Endothelial cell of umbilical vein (primary cell): ENCODE measurements around the gene CEACAM16. TPM values are rescaled to one million over a fixed set of nuclear protein-coding genes. Genes with fewer than 3 reads are reported as not detected.
A peak's percentile ranks its signal among the peaks of the same experiment; 100 is the strongest.

Experiments
- BruUV-seq: library from RNA; stranded (reverse); fragments of 400-500 nt; replicated peaks from 2 replicates; lab custom pipeline; 2021; lab: Mats Ljungman, UMichigan
- CTCF ChIA-PET: fragments of 300-600, 350-600 bp; sonication (Branson Sonifier 250); formaldehyde crosslinking; loops from one replicate; lab custom pipeline; 2021; ENCODE audit warnings: antibody characterized with exemption, inconsistent platforms; lab: Charles Lee
- POLR2A ChIA-PET: fragments of 300-600, 350-600 bp; sonication (Branson Sonifier 250); formaldehyde crosslinking; loops from one replicate; lab custom pipeline; 2021; ENCODE audit warnings: antibody characterized with exemption, inconsistent platforms; lab: Charles Lee
- DNase-seq: peaks from one replicate; pipeline ENCODE4 v3.0.0-alpha.2; 2011; ENCODE audit warnings: low read depth, low spot score
- FAIRE-seq: peaks from 2 replicates; lab custom pipeline; 2011; peaks lifted over from hg19 to GRCh38; lab: Jason Lieb, UNC
- H2AFZ ChIP-seq: 2 replicates; pipeline ENCODE4 v1.6.0; 2012; ENCODE audit warnings: low read depth, low read length, control low read depth, inconsistent platforms
- H3K27ac ChIP-seq: 2 replicates; pipeline ENCODE4 v1.5.1; 2011; ENCODE audit warnings: low read depth, mild to moderate bottlenecking, control low read depth, low read length, moderate library complexity; ENCODE audit not compliant: insufficient read depth
- H3K27me3 ChIP-seq, 2 experiments: 2 replicates each; pipeline versions ENCODE4 v1.6.0 to v1.6.1; 2011; ENCODE audit warnings: low read length in 2 of 2, mixed read lengths in 1 of 2; ENCODE audit not compliant: control insufficient read depth in 2 of 2, insufficient read depth in 2 of 2
- H3K36me3 ChIP-seq, 2 experiments: 2 replicates in 1 of 2; 3 replicates in 1 of 2; pipeline ENCODE4 v1.5.1; 2011; ENCODE audit warnings: low read length in 2 of 2, mild to moderate bottlenecking in 1 of 2, moderate library complexity in 1 of 2; ENCODE audit not compliant: control insufficient read depth in 2 of 2, insufficient read depth in 2 of 2; ENCODE audit errors: extremely low read depth in 1 of 2
- H3K4me1 ChIP-seq: 3 replicates; pipeline ENCODE4 v1.5.1; 2011; ENCODE audit warnings: mild to moderate bottlenecking, low read length; ENCODE audit not compliant: control insufficient read depth, insufficient read depth; ENCODE audit errors: extremely low read depth
- H3K4me2 ChIP-seq: 2 replicates; pipeline ENCODE4 v1.6.1; 2011; ENCODE audit warnings: low read length, control low read depth, mixed read lengths; ENCODE audit not compliant: insufficient read depth
- H3K4me3 ChIP-seq, 3 experiments: fragments of 200-600 bp in 1 of 3; sonication (generic), shearing (Covaris generic) in 1 of 3; replicated peaks in 1 of 3; 2 replicates each; pipeline ENCODE4 v1.5.1; 2011 to 2016; ENCODE audit warnings: control low read depth in 3 of 3, low read length in 3 of 3, mild to moderate bottlenecking in 2 of 3, inconsistent platforms in 1 of 3, low read depth in 1 of 3, moderate library complexity in 1 of 3; ENCODE audit not compliant: insufficient read depth in 1 of 3
- H3K79me2 ChIP-seq: 2 replicates; pipeline ENCODE4 v1.6.0; 2012; ENCODE audit warnings: low read length, inconsistent platforms; ENCODE audit not compliant: control insufficient read depth, insufficient read depth
- H3K9ac ChIP-seq: replicated peaks from 2 replicates; pipeline ENCODE3; 2011; ENCODE audit warnings: low read length, control low read depth; ENCODE audit not compliant: insufficient read depth; ENCODE audit errors: extremely low read depth
- H3K9me1 ChIP-seq: replicated peaks from 3 replicates; pipeline ENCODE4 v1.6.0; 2011; ENCODE audit warnings: mild to moderate bottlenecking, low read length; ENCODE audit not compliant: control insufficient read depth, insufficient read depth; ENCODE audit errors: extremely low read depth
- H3K9me3 ChIP-seq: replicated peaks from 2 replicates; pipeline ENCODE4 v1.5.1; 2012; ENCODE audit warnings: low read length, inconsistent platforms; ENCODE audit not compliant: control insufficient read depth, insufficient read depth
- H4K20me1 ChIP-seq: replicated peaks from 2 replicates; pipeline ENCODE3; 2011; ENCODE audit warnings: mild to moderate bottlenecking, low read length; ENCODE audit not compliant: control insufficient read depth, insufficient read depth; ENCODE audit errors: extremely low read depth
- CTCF ChIP-seq, 2 donors: IDR thresholded peaks; 1 replicate in 1 of 2; 2 replicates in 1 of 2; pipeline ENCODE4 v1.5.1; 2011; ENCODE audit warnings: low read length in 2 of 2, mild to moderate bottlenecking in 2 of 2, moderate library complexity in 2 of 2, control low read depth in 1 of 2, inconsistent platforms in 1 of 2, low read depth in 1 of 2; ENCODE audit not compliant: insufficient read depth in 1 of 2; ENCODE audit errors: extremely low read depth in 1 of 2
- EZH2 ChIP-seq: IDR thresholded peaks from 2 replicates; pipeline ENCODE4 v1.6.1; 2012; ENCODE audit warnings: borderline replicate concordance, low read depth, mild to moderate bottlenecking, moderate library complexity, low read length, inconsistent platforms; ENCODE audit not compliant: severe bottlenecking
- FOS ChIP-seq: IDR thresholded peaks from 2 replicates; pipeline ENCODE4 v1.6.1; 2011; ENCODE audit warnings: mild to moderate bottlenecking, low read length, moderate library complexity, borderline replicate concordance; ENCODE audit not compliant: insufficient read depth
- GATA2 ChIP-seq: IDR thresholded peaks from 2 replicates; pipeline ENCODE4 v1.7.0; 2011; ENCODE audit warnings: low read depth, mild to moderate bottlenecking, moderate library complexity, mixed read lengths, low read length; ENCODE audit not compliant: insufficient read length, insufficient read depth
- JUN ChIP-seq: IDR thresholded peaks from 2 replicates; pipeline ENCODE4 v1.6.1; 2011; ENCODE audit warnings: borderline replicate concordance, low read depth; ENCODE audit not compliant: insufficient read length, insufficient read depth
- MYC ChIP-seq: IDR thresholded peaks from one replicate; pipeline ENCODE4 v1.6.1; 2011; ENCODE audit warnings: mild to moderate bottlenecking, low read depth, low read length
- POLR2A ChIP-seq: IDR thresholded peaks from 2 replicates; pipeline ENCODE4 v1.6.1; 2012; ENCODE audit warnings: low read depth, mild to moderate bottlenecking, control low read depth, low read length
- POLR2AphosphoS5 ChIP-seq: IDR thresholded peaks from 2 replicates; pipeline ENCODE4 v1.6.1; 2012; ENCODE audit warnings: low read depth, mild to moderate bottlenecking, control low read depth, low read length, moderate library complexity; ENCODE audit not compliant: insufficient read depth
- dilution Hi-C: fragments of 300-500 bp; cut with MboI; formaldehyde crosslinking; loops from one replicate; pipeline ENCODE4 v1.15.0; 2019; ENCODE audit warnings: low sequenced_read_pairs; ENCODE audit not compliant: extremely low pct_ligation_motif_present
- intact Hi-C: fragments of 100-400 bp; cut with micrococcal nuclease; formaldehyde crosslinking; loops from one replicate; pipeline ENCODE4 v1.10.0; 2022
- polyA plus RNA-seq, 4 experiments: library from polyadenylated mRNA; depleted of rRNA in 3 of 4; stranded (reverse) in 3 of 4; unstranded in 1 of 4; fragments of >200 nt; gene quantifications; 2 replicates each; pipeline versions ENCODE4 v1.2.1 to v1.2.3, GENCODE V29; 2011 to 2012; ENCODE audit warnings: missing spikeins in 1 of 4
- total RNA-seq: library from RNA; stranded (reverse); gene quantifications from 2 replicates; pipeline ENCODE4 v1.2.3, GENCODE V29; 2021
- TF ChIP-seq, protein P1 (sequence below): IDR thresholded peaks from 2 replicates; pipeline ENCODE4 v1.6.1; 2011; ENCODE audit not compliant: insufficient read depth, insufficient read length

CEACAM16 gene
- total and polyA plus RNA-seq, 2 donors (not counting 3 experiments of a cell fraction or from before 2014, with no cell fraction given) = not detected

DNA sequence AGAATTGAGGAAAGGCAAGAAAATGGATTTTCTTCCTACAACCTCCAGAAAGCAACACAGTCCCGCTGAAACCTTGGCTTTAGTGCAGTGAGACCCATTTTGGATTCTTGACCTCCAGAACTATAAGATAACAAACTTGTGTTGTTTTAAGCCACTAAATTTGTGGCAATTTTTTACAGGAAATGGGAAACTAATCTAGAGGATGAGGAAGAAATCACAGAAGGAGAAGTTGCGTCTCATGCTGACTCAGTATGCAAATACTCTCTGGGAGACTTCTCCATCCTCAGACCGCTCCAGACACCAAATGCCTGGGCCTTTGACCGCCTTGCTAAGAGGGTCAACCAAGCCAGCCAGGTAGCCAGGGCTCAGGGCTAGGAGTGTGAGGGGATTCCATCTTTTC, 13.1 kb upstream of the CEACAM16 start:
- no peak for FAIRE-seq
- TF ChIP-seq GATA2 (peak; percentile 20), EZH2 (no peak), FOS (peak; percentile 68), POLR2AphosphoS5 (peak; percentile 38)

DNA sequence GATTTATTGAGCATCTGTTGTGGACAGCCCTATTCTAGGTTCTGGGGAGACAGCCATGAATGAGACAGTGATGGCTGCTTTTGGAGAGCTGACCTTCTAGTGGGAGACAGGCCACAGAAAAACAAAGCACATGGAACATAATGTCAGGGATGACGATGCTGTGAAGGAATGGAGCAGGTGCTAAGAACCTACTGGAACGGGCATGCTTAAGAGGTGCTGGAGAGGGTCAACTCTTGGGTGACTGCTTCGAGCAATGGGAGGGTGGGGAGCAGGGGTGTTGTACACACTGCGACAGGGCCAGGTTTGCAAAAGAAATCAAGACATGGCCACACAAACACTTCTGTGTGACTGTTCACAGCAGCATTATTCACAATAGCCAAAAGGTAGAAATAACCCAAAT, 12.1 kb upstream of the CEACAM16 start:
- H3K27me3 ChIP-seq = no peaks in the 10 kb centered on the region
- H3K9me3 ChIP-seq = no peaks in the 10 kb centered on the region
- POLR2A ChIA-PET = no interaction called here
- FAIRE-seq (no peak), DNase-seq (no peak)
- H3K27ac ChIP-seq = no peak overlapping the region
- CTCF ChIA-PET = interaction anchor here (9.6 to 11.5 kb wide), 2 partner anchors 34 to 85 kb away, joined by 166 to 239 read pairs; no protein-coding TSS in a partner anchor
- peaks cover 18% of the 10 kb centered on the region for H3K4me1 ChIP-seq
- H4K20me1 ChIP-seq = no peaks in the 10 kb centered on the region
- dilution Hi-C loops (no loop called here), intact Hi-C loops (loop anchor here (5.0 kb wide), 1 partner anchor 70 kb away; no protein-coding TSS in a partner anchor)
- no peaks in the 10 kb centered on the region for H3K9me1 ChIP-seq
- H3K79me2 ChIP-seq = no peaks in the 10 kb centered on the region
- no peak overlapping the region for H3K4me3 ChIP-seq
- no peak overlapping the region for H2AFZ ChIP-seq
- no peak for TF ChIP-seq MYC
- TF ChIP-seq POLR2A = no peak
- no peak for TF ChIP-seq POLR2AphosphoS5
- TF ChIP-seq FOS = no peak
- TF ChIP-seq, protein P1, sequence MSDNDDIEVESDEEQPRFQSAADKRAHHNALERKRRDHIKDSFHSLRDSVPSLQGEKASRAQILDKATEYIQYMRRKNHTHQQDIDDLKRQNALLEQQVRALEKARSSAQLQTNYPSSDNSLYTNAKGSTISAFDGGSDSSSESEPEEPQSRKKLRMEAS = no peak
- TF ChIP-seq JUN = no peak
- TF ChIP-seq GATA2 = no peak
- TF ChIP-seq EZH2 = no peak
- no peak for TF ChIP-seq CTCF (IDR thresholded peaks at IDR 0.05; ENCODE audit: extremely low read depth in 1 of 2, insufficient read depth in 1 of 2, low read depth in 1 of 2, low read length in 2 of 2)
- peaks cover 0 to 1% of the 10 kb centered on the region in 2 experiments for H3K36me3 ChIP-seq
- H3K9ac ChIP-seq = no peak overlapping the region
- BruUV-seq = no TSS peak
- no peak overlapping the region for H3K4me2 ChIP-seq

More for the DNA sequence above, 13.1 kb upstream of the CEACAM16 start:
- no TSS peak for BruUV-seq
- H4K20me1 ChIP-seq = no peaks in the 10 kb centered on the region
- no peaks in the 10 kb centered on the region for H3K27me3 ChIP-seq
- H3K4me3 ChIP-seq = no peak overlapping the region
- H3K27ac ChIP-seq = peak overlapping the region; percentile 70
- no peaks in the 10 kb centered on the region for H3K9me3 ChIP-seq
- POLR2A ChIA-PET = interaction anchor here (0.7 kb wide), 1 partner anchor 87 kb away, joined by 4 read pairs; no protein-coding TSS in a partner anchor
- peaks cover 0 to 2% of the 10 kb centered on the region in 2 experiments for H3K36me3 ChIP-seq
- CTCF ChIA-PET = interaction anchor here (1.1 to 11.5 kb wide), 8 partner anchors 29 to 115 kb away, joined by 3 to 239 read pairs (median 6); no protein-coding TSS in a partner anchor
- no peak overlapping the region for H3K9ac ChIP-seq
- DNase-seq = peak; percentile 63
- intact Hi-C loops = loop anchor here (1.0 to 5.0 kb wide), 3 partner anchors 71 to 115 kb away; no protein-coding TSS in a partner anchor
- no peaks in the 10 kb centered on the region for H3K79me2 ChIP-seq
- peaks cover 11% of the 10 kb centered on the region for H3K4me1 ChIP-seq
- H2AFZ ChIP-seq = no peak overlapping the region
- H3K4me2 ChIP-seq = peak overlapping the region; percentile 23
- dilution Hi-C loops = no loop called here
- H3K9me1 ChIP-seq = no peaks in the 10 kb centered on the region
